Fibroblast of lung (primary cell): ENCODE results near the gene SLC27A4. TPM values are rescaled to one million over a fixed set of nuclear protein-coding genes. Genes with fewer than 3 reads are reported as not detected.

Experiments
- DNase-seq, 2 donors: peaks; one replicate each; pipeline versions ENCODE4 v3.0.0 to v3.0.0-alpha.2; 2010; ENCODE audit warnings: low read depth in 2 of 2
- H2AFZ ChIP-seq: 2 replicates; pipeline ENCODE4 v1.5.1; 2012; ENCODE audit warnings: low read length, control low read depth, inconsistent platforms
- H3K27ac ChIP-seq: 2 replicates; pipeline ENCODE4 v1.5.1; 2011; ENCODE audit warnings: low read length, control low read depth; ENCODE audit not compliant: insufficient read depth
- H3K27me3 ChIP-seq: 2 replicates; pipeline ENCODE4 v1.5.1; 2011; ENCODE audit warnings: mild to moderate bottlenecking, low read length; ENCODE audit not compliant: control insufficient read depth, insufficient read depth
- H3K36me3 ChIP-seq: 2 replicates; pipeline ENCODE4 v1.5.1; 2011; ENCODE audit warnings: low read length; ENCODE audit not compliant: control insufficient read depth, insufficient read depth
- H3K4me1 ChIP-seq: 2 replicates; pipeline ENCODE4 v1.5.1; 2011; ENCODE audit warnings: low read length; ENCODE audit not compliant: control insufficient read depth, insufficient read depth; ENCODE audit errors: extremely low read depth
- H3K4me2 ChIP-seq: 2 replicates; pipeline ENCODE4 v1.5.1; 2011; ENCODE audit warnings: low read length, control low read depth; ENCODE audit not compliant: insufficient read depth; ENCODE audit errors: extremely low read depth
- H3K4me3 ChIP-seq, 4 experiments: fragments of 200-600 bp in 1 of 4; sonication (generic) in 1 of 4; replicated peaks in 1 of 4; 2 replicates each; pipeline ENCODE4 v1.5.1; 2011 to 2016; ENCODE audit warnings: low read length in 4 of 4, low read depth in 3 of 4, mild to moderate bottlenecking in 3 of 4, control low read depth in 2 of 4, inconsistent platforms in 1 of 4, mixed read lengths in 1 of 4; ENCODE audit not compliant: insufficient read depth in 1 of 4; ENCODE audit errors: control extremely low read depth in 1 of 4
- H3K79me2 ChIP-seq: 2 replicates; pipeline ENCODE4 v1.5.1; 2012; ENCODE audit warnings: mild to moderate bottlenecking, low read length, inconsistent platforms; ENCODE audit not compliant: control insufficient read depth, insufficient read depth
- H3K9ac ChIP-seq: 2 replicates; pipeline ENCODE4 v1.5.1; 2011; ENCODE audit warnings: mild to moderate bottlenecking, low read length, control low read depth; ENCODE audit not compliant: insufficient read depth
- H3K9me3 ChIP-seq: 2 replicates; pipeline ENCODE4 v1.5.1; 2012; ENCODE audit warnings: low read depth, low read length; ENCODE audit not compliant: control insufficient read depth, insufficient read depth
- H4K20me1 ChIP-seq: 2 replicates; pipeline ENCODE4 v1.5.1; 2011; ENCODE audit warnings: low read length; ENCODE audit not compliant: control insufficient read depth, insufficient read depth; ENCODE audit errors: extremely low read depth
- EZH2 ChIP-seq: IDR thresholded peaks from 2 replicates; pipeline ENCODE4 v1.5.1; 2012; ENCODE audit warnings: low read length, control low read depth, mild to moderate bottlenecking; ENCODE audit errors: missing control alignments
- polyA plus RNA-seq, 2 donors: library from polyadenylated mRNA; depleted of rRNA in 1 of 2; stranded (reverse) in 1 of 2; unstranded in 1 of 2; fragments of >200 nt; gene quantifications; 2 replicates each; pipeline ENCODE4 v1.2.1, GENCODE V29; 2011 to 2012; ENCODE audit warnings: missing spikeins in 1 of 2
- total RNA-seq: library from RNA; depleted of rRNA; stranded (reverse); fragments of >200 nt; gene quantifications from 2 replicates; pipeline ENCODE4 v1.2.1, GENCODE V29; 2014
- TF ChIP-seq, protein P1 (sequence below), 2 donors: IDR thresholded peaks in 1 of 2; conservative IDR thresholded peaks in 1 of 2; 1 replicate in 1 of 2; 2 replicates in 1 of 2; pipeline ENCODE4 v1.5.1; 2011 to 2012; ENCODE audit warnings: low read length in 2 of 2, control low read depth in 1 of 2, inconsistent platforms in 1 of 2, low read depth in 1 of 2, mild to moderate bottlenecking in 1 of 2

Gene SLC27A4
- total and polyA plus RNA-seq, 2 donors (not counting 1 experiment from before 2014, with no cell fraction given): 10.3 to 11.7 TPM

DNA sequence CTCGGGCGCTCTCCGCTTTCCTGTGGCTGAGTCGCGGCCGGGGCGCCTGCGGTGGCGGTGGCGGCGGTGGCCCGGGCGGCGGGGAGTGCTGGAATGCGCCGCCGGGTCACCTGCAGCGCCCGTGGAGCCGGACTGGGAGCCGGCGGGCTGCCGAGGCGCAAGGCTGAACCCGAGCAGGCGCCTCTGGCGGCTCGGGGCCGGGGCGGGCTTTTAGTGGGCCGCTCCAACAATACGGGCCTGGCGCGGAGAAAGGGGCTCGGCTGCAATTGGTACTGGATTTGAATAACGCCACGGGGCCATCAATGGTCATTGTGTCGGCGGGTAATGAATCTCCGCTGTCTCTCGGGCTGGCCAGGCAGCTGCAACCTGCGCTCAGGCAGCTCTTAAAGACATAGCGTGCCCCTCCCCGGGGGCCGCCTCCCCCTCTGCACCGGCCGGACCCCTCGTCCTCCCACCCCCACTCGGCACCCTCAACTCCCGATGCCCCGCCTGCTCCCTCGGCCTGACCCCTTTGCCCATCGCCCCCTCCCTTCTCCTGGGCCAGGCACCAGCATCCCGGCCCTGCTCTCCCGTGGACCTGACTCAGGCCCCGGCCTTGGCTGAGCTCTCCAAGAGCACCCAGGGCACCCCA lies 52.9 kb downstream of the SLC27A4 start:
- no peak overlapping the region for H3K4me3 ChIP-seq
- peaks cover 12% of the 10 kb centered on the region for H3K27me3 ChIP-seq
- no peaks in the 10 kb centered on the region for H4K20me1 ChIP-seq
- DNase-seq: no peak
- no peak overlapping the region for H3K4me2 ChIP-seq
- H3K9ac ChIP-seq: no peak overlapping the region
- no peak overlapping the region for H2AFZ ChIP-seq
- H3K4me1 ChIP-seq: no peaks in the 10 kb centered on the region
- TF ChIP-seq, protein P1, sequence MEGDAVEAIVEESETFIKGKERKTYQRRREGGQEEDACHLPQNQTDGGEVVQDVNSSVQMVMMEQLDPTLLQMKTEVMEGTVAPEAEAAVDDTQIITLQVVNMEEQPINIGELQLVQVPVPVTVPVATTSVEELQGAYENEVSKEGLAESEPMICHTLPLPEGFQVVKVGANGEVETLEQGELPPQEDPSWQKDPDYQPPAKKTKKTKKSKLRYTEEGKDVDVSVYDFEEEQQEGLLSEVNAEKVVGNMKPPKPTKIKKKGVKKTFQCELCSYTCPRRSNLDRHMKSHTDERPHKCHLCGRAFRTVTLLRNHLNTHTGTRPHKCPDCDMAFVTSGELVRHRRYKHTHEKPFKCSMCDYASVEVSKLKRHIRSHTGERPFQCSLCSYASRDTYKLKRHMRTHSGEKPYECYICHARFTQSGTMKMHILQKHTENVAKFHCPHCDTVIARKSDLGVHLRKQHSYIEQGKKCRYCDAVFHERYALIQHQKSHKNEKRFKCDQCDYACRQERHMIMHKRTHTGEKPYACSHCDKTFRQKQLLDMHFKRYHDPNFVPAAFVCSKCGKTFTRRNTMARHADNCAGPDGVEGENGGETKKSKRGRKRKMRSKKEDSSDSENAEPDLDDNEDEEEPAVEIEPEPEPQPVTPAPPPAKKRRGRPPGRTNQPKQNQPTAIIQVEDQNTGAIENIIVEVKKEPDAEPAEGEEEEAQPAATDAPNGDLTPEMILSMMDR (conservative IDR thresholded peaks at IDR 0.05 in 1 of 2, IDR thresholded peaks at IDR 0.05 in 1 of 2; ENCODE audit: low read depth in 1 of 2, low read length in 2 of 2): no peak
- TF ChIP-seq EZH2: no peak
- H3K79me2 ChIP-seq: no peaks in the 10 kb centered on the region
- H3K9me3 ChIP-seq: no peaks in the 10 kb centered on the region
- no peak overlapping the region for H3K27ac ChIP-seq
- H3K36me3 ChIP-seq: peaks cover 13% of the 10 kb centered on the region

DNA sequence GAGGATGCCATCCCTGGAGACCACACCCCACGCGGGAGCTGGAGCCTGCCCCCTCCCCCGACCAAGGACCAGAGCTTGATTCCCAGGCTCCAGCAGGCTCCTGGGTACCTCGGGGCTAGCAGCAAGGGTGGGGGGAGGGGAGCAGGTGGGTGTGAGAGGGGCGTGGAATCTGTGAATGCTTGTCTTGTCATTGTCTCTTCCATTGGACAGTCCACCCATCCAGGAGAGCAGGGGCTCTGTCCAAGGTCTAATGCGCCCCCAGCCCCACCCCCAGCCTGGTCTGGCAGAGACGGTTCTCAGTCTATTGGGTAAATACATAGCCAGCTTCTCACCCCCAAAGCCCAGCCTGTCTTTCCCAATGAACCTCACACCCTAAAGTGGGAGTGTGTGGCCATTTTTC lies 53.6 kb downstream of the SLC27A4 start:
- Histone ChIP-seq H3K9me3 (no peaks in the 10 kb centered on the region), H3K27me3 (peaks cover 12% of the 10 kb centered on the region), H2AFZ (no peak overlapping the region), H4K20me1 (no peaks in the 10 kb centered on the region), H3K36me3 (peaks cover 8% of the 10 kb centered on the region), H3K4me2 (no peak overlapping the region), H3K79me2 (no peaks in the 10 kb centered on the region), H3K27ac (no peak overlapping the region), H3K4me3 (no peak overlapping the region), H3K4me1 (no peaks in the 10 kb centered on the region), H3K9ac (no peak overlapping the region)
- DNase-seq: no peak
- TF ChIP-seq, protein P1 (conservative IDR thresholded peaks at IDR 0.05 in 1 of 2, IDR thresholded peaks at IDR 0.05 in 1 of 2; ENCODE audit: low read depth in 1 of 2, low read length in 2 of 2): no peak
- TF ChIP-seq EZH2: no peak

DNA sequence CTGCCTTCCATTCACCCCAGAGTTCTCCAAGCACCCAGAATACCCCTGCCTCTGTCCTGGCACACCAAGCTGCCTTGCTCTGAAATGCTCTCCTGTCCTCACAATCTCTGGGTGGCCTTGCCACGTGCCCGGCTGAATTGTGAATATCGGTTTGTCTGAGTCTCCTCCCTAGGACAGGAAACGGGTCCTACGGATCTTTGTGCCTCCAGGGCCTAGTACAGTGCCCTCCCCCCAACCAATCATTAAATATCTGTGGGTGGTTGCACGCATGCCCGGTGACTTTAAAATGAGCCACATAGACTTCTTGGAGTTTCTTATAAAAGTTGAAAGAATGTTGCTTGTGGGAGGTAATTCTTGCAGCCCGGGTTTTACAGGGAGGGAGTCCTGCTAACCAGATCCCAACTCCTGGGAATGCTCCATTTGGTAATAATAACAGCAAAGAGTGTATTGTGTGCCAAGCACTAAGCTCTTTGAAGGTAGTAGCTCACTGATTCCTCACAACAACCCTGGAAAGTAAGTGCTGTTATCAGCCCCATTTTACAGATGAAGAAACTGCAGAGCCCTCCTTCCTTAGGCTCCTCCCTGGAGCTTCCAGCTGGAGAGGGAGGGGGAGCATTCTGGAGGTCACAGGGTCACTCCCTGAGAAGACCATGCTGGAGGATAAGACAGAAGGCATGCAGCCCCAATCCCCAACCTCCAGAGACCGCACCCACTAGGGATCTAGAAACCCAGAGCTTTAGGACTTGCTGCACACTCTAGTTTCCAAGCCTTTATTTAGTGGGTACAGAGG lies 54.2 kb downstream of the SLC27A4 start:
- no peaks in the 10 kb centered on the region for H3K4me1 ChIP-seq
- no peaks in the 10 kb centered on the region for H4K20me1 ChIP-seq
- H3K27me3 ChIP-seq: peaks cover 12% of the 10 kb centered on the region
- H3K4me3 ChIP-seq: no peak overlapping the region
- peaks cover 5% of the 10 kb centered on the region for H3K36me3 ChIP-seq
- H3K9me3 ChIP-seq: no peaks in the 10 kb centered on the region
- no peak overlapping the region for H3K4me2 ChIP-seq
- TF ChIP-seq EZH2: no peak
- TF ChIP-seq, protein P1 (conservative IDR thresholded peaks at IDR 0.05 in 1 of 2, IDR thresholded peaks at IDR 0.05 in 1 of 2; ENCODE audit: low read depth in 1 of 2, low read length in 2 of 2): no peak
- no peak overlapping the region for H3K27ac ChIP-seq
- H3K79me2 ChIP-seq: no peaks in the 10 kb centered on the region
- H2AFZ ChIP-seq: no peak overlapping the region
- no peak overlapping the region for H3K9ac ChIP-seq
- DNase-seq: no peak
